Left ventricle myocardium inferior (tissue), 1 donor: Measurements from ENCODE around the gene ASPM. TPM values are rescaled to one million over a fixed set of nuclear protein-coding genes. Genes with fewer than 3 reads are reported as not detected.

Experiments used
- DNase-seq: peaks from one replicate; pipeline ENCODE4 v3.0.0-alpha.2; 2020
- H3K27ac ChIP-seq: fragments of 200-600 bp; replicated peaks from 2 replicates; pipeline ENCODE4 v1.8.0; 2021
- H3K27me3 ChIP-seq: fragments of 200-600 bp; 2 replicates; pipeline ENCODE4 v1.8.0; 2021; ENCODE audit warnings: low read depth
- H3K36me3 ChIP-seq: fragments of 200-600 bp; 2 replicates; pipeline ENCODE4 v1.8.0; 2021
- H3K4me1 ChIP-seq: fragments of 200-600 bp; 2 replicates; pipeline ENCODE4 v1.8.0; 2021
- H3K4me3 ChIP-seq: fragments of 200-600 bp; 2 replicates; pipeline ENCODE4 v1.8.0; 2021; ENCODE audit warnings: mild to moderate bottlenecking, moderate library complexity
- H3K9me3 ChIP-seq: fragments of 200-600 bp; replicated peaks from 2 replicates; pipeline ENCODE4 v1.8.0; 2021
- CTCF ChIP-seq: fragments of 200-600 bp; IDR thresholded peaks from 2 replicates; pipeline ENCODE4 v1.8.0; 2021; ENCODE audit warnings: antibody characterized with exemption, mild to moderate bottlenecking, borderline replicate concordance
- intact Hi-C: fragments of 100-400 bp; cut with micrococcal nuclease; formaldehyde crosslinking; loops from one replicate; pipeline ENCODE4 v1.11.0; 2022
- total RNA-seq: library from RNA; stranded (reverse); fragmentation: NEBNext Ultra II Directional; extraction: Animal tissue kit (Norgen Biotek cat#: 25700); gene quantifications from one replicate; pipeline ENCODE4 v1.2.1, GENCODE V29; 2021
- donor health status: DM: no; HTN: yes; CAD: no; lungs with severe emphysema.

The ASPM gene
- total RNA-seq, 1 donor from 2014 or later = 0.44 TPM

- no peak for DNase-seq
- intact Hi-C loops = no loop called here
- no peaks in the 10 kb centered on the region for H3K4me1 ChIP-seq
- TF ChIP-seq CTCF = no peak
- H3K36me3 ChIP-seq = no peaks in the 10 kb centered on the region
- no peaks in the 10 kb centered on the region for H3K27me3 ChIP-seq
- H3K27ac ChIP-seq = no peak overlapping the region
- H3K4me3 ChIP-seq = no peak overlapping the region
- peaks cover 20% of the 10 kb centered on the region for H3K9me3 ChIP-seq
These were observed 66.1 kb downstream of the ASPM start for GRCh38 chr1:197080323-197080722.

DNA sequence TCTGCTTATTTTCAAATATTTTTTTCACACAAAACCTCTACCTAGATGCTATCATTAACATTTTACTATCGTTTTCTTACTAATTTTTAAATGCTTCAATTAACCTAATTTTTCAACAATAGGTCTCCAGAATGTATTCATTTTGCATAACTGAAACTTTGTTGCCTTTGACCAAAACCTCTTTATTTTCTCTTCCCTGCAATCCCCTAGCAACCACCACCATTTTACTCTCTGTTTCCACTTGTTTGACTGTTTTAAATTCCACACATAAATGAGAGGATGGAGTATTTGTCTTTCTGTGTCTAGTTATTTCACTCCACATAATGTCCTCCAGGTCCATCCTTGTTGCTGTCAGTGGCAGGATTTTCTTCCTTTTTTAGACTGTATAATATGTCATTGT lies 69.9 kb downstream of the ASPM start:
- H3K4me1 ChIP-seq = no peaks in the 10 kb centered on the region
- no peak for TF ChIP-seq CTCF
- DNase-seq = no peak
- no peak overlapping the region for H3K4me3 ChIP-seq
- no peaks in the 10 kb centered on the region for H3K36me3 ChIP-seq
- H3K27ac ChIP-seq = no peak overlapping the region
- no peaks in the 10 kb centered on the region for H3K27me3 ChIP-seq
- H3K9me3 ChIP-seq = peaks cover 18% of the 10 kb centered on the region
- intact Hi-C loops = no loop called here

GRCh38 chr1:197073978-197074377 lies 72.5 kb downstream of the ASPM start:
- Histone ChIP-seq H3K27me3 (no peaks in the 10 kb centered on the region), H3K27ac (no peak overlapping the region), H3K36me3 (no peaks in the 10 kb centered on the region), H3K9me3 (peaks cover 23% of the 10 kb centered on the region), H3K4me3 (no peak overlapping the region), H3K4me1 (no peaks in the 10 kb centered on the region)
- no peak for DNase-seq
- intact Hi-C loops = no loop called here
- no peak for TF ChIP-seq CTCF

DNA sequence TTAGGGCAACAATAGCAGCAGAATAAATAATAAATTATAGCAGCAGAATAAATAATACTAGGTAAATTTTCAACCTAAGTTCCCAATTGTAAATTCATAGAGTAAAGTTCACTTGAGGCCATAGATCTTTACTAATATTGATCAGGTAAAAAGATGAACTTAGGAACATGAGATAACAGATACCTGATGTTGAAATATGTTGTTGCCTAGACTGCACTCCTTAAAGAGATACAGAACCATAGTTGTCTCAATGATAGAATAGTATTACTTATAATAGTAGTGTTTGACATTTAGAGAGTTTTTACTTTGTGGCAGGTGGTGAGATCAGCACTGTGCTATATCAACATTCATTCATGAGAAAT lies 79.0 kb downstream of the ASPM start:
- intact Hi-C loops = no loop called here

GRCh38 chr1:197066719-197067456 lies 79.6 kb downstream of the ASPM start, which contains the start of gene F13B:
F13B (minus strand) TSS chr1:197067260; CDS start chr1:197067223, 37 bp downstream.
- Histone ChIP-seq H3K4me1 (no peaks in the 10 kb centered on the region), H3K36me3 (no peaks in the 10 kb centered on the region), H3K9me3 (peaks cover 23% of the 10 kb centered on the region), H3K27ac (no peak within 1 kb of the TSS), H3K4me3 (no peak within 1 kb of the TSS), H3K27me3 (no peaks in the 10 kb centered on the region)
- TF ChIP-seq CTCF = no peak
- DNase-seq = no peak
- intact Hi-C loops = no loop called here

More for the DNA sequence above, 79.0 kb downstream of the ASPM start:
- no peaks in the 10 kb centered on the region for H3K27me3 ChIP-seq
- peaks cover 23% of the 10 kb centered on the region for H3K9me3 ChIP-seq
- no peaks in the 10 kb centered on the region for H3K4me1 ChIP-seq
- H3K36me3 ChIP-seq = no peaks in the 10 kb centered on the region
- DNase-seq = no peak
- TF ChIP-seq CTCF = no peak
- no peak overlapping the region for H3K4me3 ChIP-seq
- H3K27ac ChIP-seq = no peak overlapping the region
